ENCODE data around the gene STX8. TPM values are rescaled to one million over a fixed set of nuclear protein-coding genes. Genes with fewer than 3 reads are reported as not detected.

Gene STX8
- total and polyA plus RNA-seq, 4 donors = 14.7 to 39.5 (median 28.7) TPM

- Histone ChIP-seq H3K36me3 (ENCODE audit: control insufficient read depth in 4 of 4, insufficient read depth in 3 of 4, low read depth in 1 of 4, low read length in 3 of 4) (no peaks in the 10 kb centered on the region), H3K27me3 (ENCODE audit: control insufficient read depth in 4 of 4, insufficient read depth in 4 of 4, low read length in 3 of 4) (no peaks in the 10 kb centered on the region), H3K9me3 (ENCODE audit: control insufficient read depth in 4 of 4, low read length in 3 of 4) (no peaks in the 10 kb centered on the region), H3K4me1 (ENCODE audit: control insufficient read depth in 4 of 4, insufficient read depth in 4 of 4, low read length in 3 of 4) (no peaks in the 10 kb centered on the region), H3K9ac (ENCODE audit: low read depth in 1 of 2, low read length in 2 of 2) (no peak overlapping the region), H3K27ac (ENCODE audit: low read depth in 1 of 2, low read length in 2 of 2) (no peak overlapping the region), H3K4me3 (ENCODE audit: low read depth in 1 of 3, low read length in 3 of 3) (no peak overlapping the region)
- DNase-seq (ENCODE audit: low spot score) = no peak
- no peak for TF ChIP-seq MAX (IDR thresholded peaks at IDR 0.05)
- TF ChIP-seq FOXA1 (IDR thresholded peaks at IDR 0.05) = no peak
- no peak for TF ChIP-seq ATF3 (IDR thresholded peaks at IDR 0.05)
- TF ChIP-seq REST (IDR thresholded peaks at IDR 0.05) = no peak
- TF ChIP-seq RAD21 (IDR thresholded peaks at IDR 0.05) = no peak
- TF ChIP-seq TAF1 (conservative IDR thresholded peaks at IDR 0.05) = no peak
- TF ChIP-seq NR2F2 (IDR thresholded peaks at IDR 0.05) = no peak
- TF ChIP-seq CTCF (IDR thresholded peaks at IDR 0.05; ENCODE audit: low read depth, low read length, missing input control) = no peak
- no peak for TF ChIP-seq JUND (IDR thresholded peaks at IDR 0.05)
- no peak for TF ChIP-seq HNF4G (IDR thresholded peaks at IDR 0.05)
- TF ChIP-seq HNF4A (conservative IDR thresholded peaks at IDR 0.05) = no peak
- no peak for TF ChIP-seq YY1 (IDR thresholded peaks at IDR 0.05)
- TF ChIP-seq RXRA (IDR thresholded peaks at IDR 0.05) = no peak
- no peak for TF ChIP-seq EGR1 (IDR thresholded peaks at IDR 0.05; ENCODE audit: low read depth in 2 of 2)
- TF ChIP-seq GABPA (IDR thresholded peaks at IDR 0.05 in 1 of 2, conservative IDR thresholded peaks at IDR 0.05 in 1 of 2) = no peak
- no peak for TF ChIP-seq FOXA2 (IDR thresholded peaks at IDR 0.05)
- TF ChIP-seq ZBTB33 (IDR thresholded peaks at IDR 0.05) = no peak
- no peak for TF ChIP-seq SP1 (IDR thresholded peaks at IDR 0.05)
- WGBS = 89% methylated on average over 10 of the region's 10 CpGs
Measured at GRCh38 chr17:9587969-9588656, 12.5 kb upstream of the STX8 start.

Data from liver (tissue), 9 donors.